ENCODE measurements around the gene IRGM.

Gene IRGM

DNA sequence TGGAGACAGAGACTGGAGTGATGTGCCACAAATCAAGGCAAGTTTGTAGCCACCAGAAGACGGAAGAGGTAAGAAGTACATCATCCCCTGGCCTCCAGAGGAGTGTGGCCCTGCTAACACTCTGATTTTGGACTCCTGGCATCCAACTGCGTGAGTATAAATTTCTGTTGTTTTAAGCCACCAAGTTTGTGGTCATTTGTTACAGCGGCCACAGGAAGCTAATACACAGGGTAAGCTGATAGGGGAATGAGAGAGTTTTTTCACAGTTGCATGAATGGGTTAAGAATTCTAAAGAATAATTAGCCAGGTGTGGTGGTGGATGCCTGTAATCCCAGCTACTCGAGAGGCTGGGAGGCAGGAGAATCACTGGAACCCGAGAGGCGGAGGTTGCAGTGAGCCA, 41.9 kb upstream of the IRGM start:
- Histone ChIP-seq H3K79me2 (ENCODE audit: insufficient read depth, low read length) (no peaks in the 10 kb centered on the region), H3K4me2 (ENCODE audit: insufficient read depth, low read length) (no peak overlapping the region), H3K4me3 (ENCODE audit: low read depth in 1 of 2, low read length in 2 of 2) (no peak overlapping the region), H3K9me3 (ENCODE audit: insufficient read depth, low read length, severe bottlenecking) (no peaks in the 10 kb centered on the region), H3K9ac (ENCODE audit: low read depth, low read length) (no peak overlapping the region), H3K4me1 (ENCODE audit: insufficient read depth, low read length) (no peaks in the 10 kb centered on the region), H4K20me1 (ENCODE audit: insufficient read depth, low read length) (no peaks in the 10 kb centered on the region), H2AFZ (ENCODE audit: low read depth, low read length) (no peak overlapping the region), H3K36me3 (ENCODE audit: insufficient read depth, low read length) (no peaks in the 10 kb centered on the region), H3K27ac (ENCODE audit: low read length) (no peak overlapping the region), H3K27me3 (ENCODE audit: insufficient read depth, low read length, poor library complexity) (no peaks in the 10 kb centered on the region)
- no peak for TF ChIP-seq EZH2 (IDR thresholded peaks at IDR 0.05; ENCODE audit: borderline replicate concordance, low read depth, low read length, severe bottlenecking)
- TF ChIP-seq, protein P1, sequence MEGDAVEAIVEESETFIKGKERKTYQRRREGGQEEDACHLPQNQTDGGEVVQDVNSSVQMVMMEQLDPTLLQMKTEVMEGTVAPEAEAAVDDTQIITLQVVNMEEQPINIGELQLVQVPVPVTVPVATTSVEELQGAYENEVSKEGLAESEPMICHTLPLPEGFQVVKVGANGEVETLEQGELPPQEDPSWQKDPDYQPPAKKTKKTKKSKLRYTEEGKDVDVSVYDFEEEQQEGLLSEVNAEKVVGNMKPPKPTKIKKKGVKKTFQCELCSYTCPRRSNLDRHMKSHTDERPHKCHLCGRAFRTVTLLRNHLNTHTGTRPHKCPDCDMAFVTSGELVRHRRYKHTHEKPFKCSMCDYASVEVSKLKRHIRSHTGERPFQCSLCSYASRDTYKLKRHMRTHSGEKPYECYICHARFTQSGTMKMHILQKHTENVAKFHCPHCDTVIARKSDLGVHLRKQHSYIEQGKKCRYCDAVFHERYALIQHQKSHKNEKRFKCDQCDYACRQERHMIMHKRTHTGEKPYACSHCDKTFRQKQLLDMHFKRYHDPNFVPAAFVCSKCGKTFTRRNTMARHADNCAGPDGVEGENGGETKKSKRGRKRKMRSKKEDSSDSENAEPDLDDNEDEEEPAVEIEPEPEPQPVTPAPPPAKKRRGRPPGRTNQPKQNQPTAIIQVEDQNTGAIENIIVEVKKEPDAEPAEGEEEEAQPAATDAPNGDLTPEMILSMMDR (IDR thresholded peaks at IDR 0.05; ENCODE audit: borderline replicate concordance, extremely low read depth, low read length, poor library complexity, severe bottlenecking): no peak
- DNase-seq (no peak), ATAC-seq (ENCODE audit: insufficient read depth, low read depth) (no peak)

DNA sequence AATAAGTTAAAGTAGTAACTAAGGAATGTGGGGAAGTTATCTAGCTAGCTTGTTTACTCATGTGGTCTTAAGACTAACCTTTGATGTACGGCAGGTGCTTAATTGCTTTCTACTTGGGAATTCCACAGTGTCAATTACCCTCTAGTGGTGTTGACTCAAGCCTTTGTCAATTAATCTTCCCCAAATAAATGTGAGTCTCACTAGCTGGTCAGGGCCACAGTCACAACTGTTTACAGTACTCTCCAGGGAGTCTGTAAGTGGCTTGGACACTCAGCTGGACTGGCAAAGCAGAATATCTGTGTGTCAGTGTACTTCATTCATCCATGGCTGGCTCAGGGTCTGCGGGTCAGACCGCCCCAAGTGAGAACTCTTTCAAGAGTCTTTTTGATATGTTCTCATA, 37.0 kb upstream of the IRGM start:
- no peak overlapping the region for H3K27ac ChIP-seq (ENCODE audit: low read length)
- H3K79me2 ChIP-seq (ENCODE audit: insufficient read depth, low read length): no peaks in the 10 kb centered on the region
- no peak overlapping the region for H3K9ac ChIP-seq (ENCODE audit: low read depth, low read length)
- no peak for TF ChIP-seq EZH2 (IDR thresholded peaks at IDR 0.05; ENCODE audit: borderline replicate concordance, low read depth, low read length, severe bottlenecking)
- TF ChIP-seq, protein P1 (IDR thresholded peaks at IDR 0.05; ENCODE audit: borderline replicate concordance, extremely low read depth, low read length, poor library complexity, severe bottlenecking): no peak
- H3K9me3 ChIP-seq (ENCODE audit: insufficient read depth, low read length, severe bottlenecking): no peaks in the 10 kb centered on the region
- no peak overlapping the region for H2AFZ ChIP-seq (ENCODE audit: low read depth, low read length)
- no peaks in the 10 kb centered on the region for H3K4me1 ChIP-seq (ENCODE audit: insufficient read depth, low read length)
- H4K20me1 ChIP-seq (ENCODE audit: insufficient read depth, low read length): no peaks in the 10 kb centered on the region
- DNase-seq: no peak
- ATAC-seq (ENCODE audit: insufficient read depth, low read depth): no peak
- H3K36me3 ChIP-seq (ENCODE audit: insufficient read depth, low read length): no peaks in the 10 kb centered on the region
- peaks cover 2% of the 10 kb centered on the region for H3K27me3 ChIP-seq (ENCODE audit: insufficient read depth, low read length, poor library complexity)
- no peak overlapping the region for H3K4me3 ChIP-seq (ENCODE audit: low read depth in 1 of 2, low read length in 2 of 2)
- H3K4me2 ChIP-seq (ENCODE audit: insufficient read depth, low read length): no peak overlapping the region

DNA sequence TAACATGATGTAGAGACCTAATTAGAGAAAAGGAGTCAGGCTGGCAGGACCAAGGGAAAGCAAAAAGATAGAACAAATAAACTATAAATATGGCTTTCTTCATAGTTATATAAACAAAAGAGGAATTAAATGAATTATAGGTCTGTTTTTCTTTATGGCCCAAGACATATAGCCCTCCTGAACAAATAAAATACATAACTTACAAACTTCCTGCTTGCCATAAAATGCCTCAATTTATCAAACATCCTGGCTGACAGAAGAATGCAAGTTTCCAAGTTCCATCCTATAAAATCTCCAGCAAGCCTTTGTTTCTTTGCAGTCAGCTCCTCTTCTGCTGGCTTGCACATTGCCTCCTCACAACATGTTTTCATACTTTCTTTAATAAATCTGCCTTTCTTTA, 31.3 kb upstream of the IRGM start:
- Histone ChIP-seq H3K9me3 (ENCODE audit: insufficient read depth, low read length, severe bottlenecking) (no peaks in the 10 kb centered on the region), H3K4me2 (ENCODE audit: insufficient read depth, low read length) (no peak overlapping the region), H3K79me2 (ENCODE audit: insufficient read depth, low read length) (no peaks in the 10 kb centered on the region), H3K4me1 (ENCODE audit: insufficient read depth, low read length) (no peaks in the 10 kb centered on the region), H3K4me3 (ENCODE audit: low read depth in 1 of 2, low read length in 2 of 2) (no peak overlapping the region), H4K20me1 (ENCODE audit: insufficient read depth, low read length) (no peaks in the 10 kb centered on the region), H3K27ac (ENCODE audit: low read length) (no peak overlapping the region), H2AFZ (ENCODE audit: low read depth, low read length) (no peak overlapping the region), H3K36me3 (ENCODE audit: insufficient read depth, low read length) (no peaks in the 10 kb centered on the region), H3K9ac (ENCODE audit: low read depth, low read length) (no peak overlapping the region), H3K27me3 (ENCODE audit: insufficient read depth, low read length, poor library complexity) (peaks cover 5% of the 10 kb centered on the region)
- TF ChIP-seq EZH2 (IDR thresholded peaks at IDR 0.05; ENCODE audit: borderline replicate concordance, low read depth, low read length, severe bottlenecking): no peak
- TF ChIP-seq, protein P1 (IDR thresholded peaks at IDR 0.05; ENCODE audit: borderline replicate concordance, extremely low read depth, low read length, poor library complexity, severe bottlenecking): no peak
- DNase-seq: no peak
- ATAC-seq (ENCODE audit: insufficient read depth, low read depth): no peak

DNA sequence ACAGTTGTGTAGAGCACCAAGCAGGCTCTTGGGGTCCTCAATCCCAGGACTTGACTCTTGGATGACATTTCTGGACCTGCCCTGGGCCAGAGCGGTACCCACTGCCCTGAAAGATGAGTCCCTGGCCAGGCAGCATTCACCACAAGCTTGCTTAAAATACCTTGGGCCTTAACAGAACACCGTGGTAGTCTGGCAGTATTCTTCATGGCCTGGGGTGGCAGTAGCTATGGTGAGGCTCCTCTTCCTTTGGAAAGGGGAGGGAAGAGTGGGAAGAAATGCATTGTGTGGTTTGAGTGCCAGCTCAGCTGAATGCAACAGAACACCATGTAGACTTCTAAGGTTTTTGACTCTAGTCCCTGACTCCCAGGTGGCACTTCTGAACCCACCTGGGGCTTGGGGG, 29.4 kb upstream of the IRGM start:
- Histone ChIP-seq H3K9me3 (ENCODE audit: insufficient read depth, low read length, severe bottlenecking) (no peaks in the 10 kb centered on the region), H3K4me2 (ENCODE audit: insufficient read depth, low read length) (no peak overlapping the region), H4K20me1 (ENCODE audit: insufficient read depth, low read length) (no peaks in the 10 kb centered on the region), H3K36me3 (ENCODE audit: insufficient read depth, low read length) (no peaks in the 10 kb centered on the region), H3K4me1 (ENCODE audit: insufficient read depth, low read length) (no peaks in the 10 kb centered on the region), H3K4me3 (ENCODE audit: low read depth in 1 of 2, low read length in 2 of 2) (no peak overlapping the region), H3K79me2 (ENCODE audit: insufficient read depth, low read length) (no peaks in the 10 kb centered on the region), H3K9ac (ENCODE audit: low read depth, low read length) (no peak overlapping the region), H2AFZ (ENCODE audit: low read depth, low read length) (no peak overlapping the region), H3K27ac (ENCODE audit: low read length) (no peak overlapping the region), H3K27me3 (ENCODE audit: insufficient read depth, low read length, poor library complexity) (peaks cover 5% of the 10 kb centered on the region)
- no peak for DNase-seq
- no peak for TF ChIP-seq EZH2 (IDR thresholded peaks at IDR 0.05; ENCODE audit: borderline replicate concordance, low read depth, low read length, severe bottlenecking)
- TF ChIP-seq, protein P1 (IDR thresholded peaks at IDR 0.05; ENCODE audit: borderline replicate concordance, extremely low read depth, low read length, poor library complexity, severe bottlenecking): no peak
- ATAC-seq (ENCODE audit: insufficient read depth, low read depth): no peak
